NT2/D1 (cell line): ENCODE measurements around the gene MAP2K5.

Source experiments
- DNase-seq: peaks from one replicate; pipeline ENCODE4 v3.0.0-alpha.2; 2011; ENCODE audit warnings: low read depth, low spot score
- H3K27me3 ChIP-seq: 2 replicates; pipeline ENCODE4 v1.6.0; 2011; ENCODE audit warnings: mild to moderate bottlenecking; ENCODE audit not compliant: insufficient read length, insufficient read depth
- H3K36me3 ChIP-seq: 2 replicates; pipeline ENCODE4 v1.6.1; 2011; ENCODE audit warnings: mild to moderate bottlenecking, low read length, mixed read lengths; ENCODE audit not compliant: insufficient read depth, insufficient read length
- H3K4me1 ChIP-seq: 2 replicates; pipeline ENCODE4 v1.5.1; 2011; ENCODE audit not compliant: insufficient read depth, insufficient read length
- H3K4me3 ChIP-seq: 2 replicates; pipeline ENCODE4 v1.5.1; 2011; ENCODE audit warnings: low read depth; ENCODE audit not compliant: insufficient read length
- H3K9ac ChIP-seq: 2 replicates; pipeline ENCODE4 v1.6.0; 2011; ENCODE audit warnings: low read depth; ENCODE audit not compliant: insufficient read length
- H3K9me3 ChIP-seq: 2 replicates; pipeline ENCODE4 v1.5.1; 2011; ENCODE audit warnings: mild to moderate bottlenecking, low read length; ENCODE audit not compliant: insufficient read depth
- SUZ12 ChIP-seq: IDR thresholded peaks from 2 replicates; pipeline ENCODE4 v1.6.1; 2011; ENCODE audit not compliant: insufficient read length, insufficient read depth; ENCODE audit errors: extremely low read depth
- YY1 ChIP-seq: IDR thresholded peaks from 2 replicates; pipeline ENCODE4 v1.6.1; 2011; ENCODE audit not compliant: insufficient read length, insufficient read depth
- ZNF274 ChIP-seq: IDR thresholded peaks from 2 replicates; pipeline ENCODE4 v1.6.1; 2011; ENCODE audit warnings: mild to moderate bottlenecking, low read depth, low read length

Gene MAP2K5

DNA sequence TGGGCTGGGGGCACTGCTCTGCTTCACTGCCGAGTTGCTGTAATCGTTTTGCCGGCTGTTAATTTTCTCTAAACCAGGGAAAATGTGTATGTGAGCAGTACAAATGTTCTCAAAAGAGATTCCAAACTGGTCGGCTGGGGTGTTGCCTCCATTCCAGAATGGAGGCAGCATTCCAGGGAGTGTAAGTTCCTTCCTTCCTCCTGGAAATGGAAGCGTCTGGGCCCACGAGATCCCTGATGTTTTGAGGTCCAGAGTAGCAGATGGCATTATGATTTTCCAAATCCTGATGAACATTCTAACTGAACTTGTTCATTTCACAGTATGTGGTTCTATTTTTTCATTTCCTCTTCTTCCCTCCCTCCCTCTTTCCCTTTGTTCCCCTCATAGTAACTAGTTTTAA, 218.4 kb downstream of the MAP2K5 start:
- Histone ChIP-seq H3K9ac (no peak overlapping the region), H3K4me1 (no peaks in the 10 kb centered on the region)

DNA sequence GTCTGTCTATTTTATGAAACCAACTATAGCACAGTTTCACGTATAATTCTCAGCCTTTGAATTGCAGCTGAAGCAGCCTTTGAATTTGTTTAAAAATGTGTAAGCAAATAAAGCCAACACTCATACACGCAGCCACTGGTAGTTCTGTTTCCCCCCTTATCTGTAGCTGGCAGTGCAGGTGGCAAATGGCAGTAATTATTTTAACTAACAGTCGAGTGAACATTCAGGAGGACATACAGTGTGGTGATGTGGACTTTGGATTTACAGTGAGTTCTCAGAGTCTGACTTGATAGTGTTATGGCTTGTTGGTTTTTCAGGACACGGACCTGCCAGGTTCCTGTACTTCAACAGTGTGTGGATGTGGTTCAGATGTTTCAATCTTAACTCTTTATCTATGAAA, 218.8 kb downstream of the MAP2K5 start:
- TF ChIP-seq YY1 (no peak), SUZ12 (no peak), ZNF274 (no peak)
- H3K9ac ChIP-seq, result no peak overlapping the region
- H3K27me3 ChIP-seq, result no peaks in the 10 kb centered on the region
- no peaks in the 10 kb centered on the region for H3K36me3 ChIP-seq
- no peak overlapping the region for H3K4me3 ChIP-seq
- H3K9me3 ChIP-seq, result no peaks in the 10 kb centered on the region
- no peak for DNase-seq
- no peaks in the 10 kb centered on the region for H3K4me1 ChIP-seq

More for the DNA sequence above, 218.4 kb downstream of the MAP2K5 start:
- Histone ChIP-seq H3K36me3 (no peaks in the 10 kb centered on the region), H3K4me3 (no peak overlapping the region), H3K9me3 (no peaks in the 10 kb centered on the region), H3K27me3 (no peaks in the 10 kb centered on the region)
- TF ChIP-seq ZNF274, result no peak
- DNase-seq, result no peak

DNA sequence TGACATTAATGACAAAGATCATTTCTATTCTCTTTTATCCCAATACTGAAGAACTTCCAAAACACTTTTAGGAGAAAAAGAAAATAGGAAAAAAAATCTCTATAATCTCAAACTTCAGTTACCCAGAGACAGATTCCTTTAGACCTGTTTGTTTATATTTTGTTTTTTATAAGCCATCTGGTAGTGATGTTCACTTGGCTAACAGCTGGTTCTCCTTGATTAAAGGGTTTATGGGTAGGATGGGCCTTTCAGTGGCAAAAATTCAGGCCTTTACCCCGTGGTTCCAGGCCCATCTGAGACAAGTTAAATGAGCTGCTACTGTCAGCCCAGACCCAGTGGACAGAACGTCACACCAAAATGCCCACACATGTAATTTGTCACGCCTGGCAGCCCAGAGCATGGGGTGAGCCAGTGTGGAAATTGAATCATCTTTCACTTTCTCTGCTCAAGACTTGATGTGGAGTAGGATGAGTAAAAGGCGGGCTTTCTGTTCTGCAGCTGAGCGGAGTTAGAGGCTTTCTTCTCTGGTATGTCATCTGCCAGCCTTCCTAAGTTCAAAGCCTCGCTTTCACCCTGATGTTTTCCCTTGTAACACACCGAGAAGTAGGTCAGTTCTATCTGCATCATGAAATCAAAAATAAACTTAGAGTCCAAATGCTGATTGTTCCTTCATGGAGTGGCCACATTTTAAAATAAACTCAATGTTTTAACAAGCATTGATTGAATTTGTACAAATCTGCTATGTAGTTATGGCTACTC, 220.3 kb downstream of the MAP2K5 start:
- no peak overlapping the region for H3K4me3 ChIP-seq
- no peak for TF ChIP-seq ZNF274
- no peaks in the 10 kb centered on the region for H3K27me3 ChIP-seq
- no peak overlapping the region for H3K9ac ChIP-seq
- no peaks in the 10 kb centered on the region for H3K4me1 ChIP-seq
- no peak for DNase-seq
- no peaks in the 10 kb centered on the region for H3K36me3 ChIP-seq
- H3K9me3 ChIP-seq, result no peaks in the 10 kb centered on the region

DNA sequence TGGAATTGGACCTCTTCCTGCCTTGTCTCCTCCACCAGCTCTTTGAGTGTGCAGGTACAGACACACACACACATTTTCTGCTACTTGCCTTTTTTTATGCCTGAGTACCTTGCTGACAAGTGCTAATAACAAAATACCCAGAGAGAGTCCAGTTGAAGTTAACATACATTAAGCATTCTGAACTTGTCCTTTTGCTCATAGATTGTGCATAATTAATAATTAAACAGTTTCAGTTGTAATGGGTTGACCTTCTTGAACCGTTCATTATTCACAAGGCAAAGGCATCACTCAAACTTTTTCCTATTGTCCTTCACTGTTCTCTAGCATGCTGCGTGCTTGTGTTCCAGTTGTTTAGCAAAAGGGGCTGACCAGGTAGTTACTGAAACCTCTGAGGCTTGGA, 223.2 kb downstream of the MAP2K5 start:
- H3K9me3 ChIP-seq, result no peaks in the 10 kb centered on the region
- no peaks in the 10 kb centered on the region for H3K4me1 ChIP-seq
- no peak overlapping the region for H3K4me3 ChIP-seq
- H3K36me3 ChIP-seq, result no peaks in the 10 kb centered on the region
- no peak for TF ChIP-seq SUZ12
- TF ChIP-seq YY1, result no peak
- no peak for TF ChIP-seq ZNF274
- H3K9ac ChIP-seq, result no peak overlapping the region
- DNase-seq, result no peak
- no peaks in the 10 kb centered on the region for H3K27me3 ChIP-seq

DNA sequence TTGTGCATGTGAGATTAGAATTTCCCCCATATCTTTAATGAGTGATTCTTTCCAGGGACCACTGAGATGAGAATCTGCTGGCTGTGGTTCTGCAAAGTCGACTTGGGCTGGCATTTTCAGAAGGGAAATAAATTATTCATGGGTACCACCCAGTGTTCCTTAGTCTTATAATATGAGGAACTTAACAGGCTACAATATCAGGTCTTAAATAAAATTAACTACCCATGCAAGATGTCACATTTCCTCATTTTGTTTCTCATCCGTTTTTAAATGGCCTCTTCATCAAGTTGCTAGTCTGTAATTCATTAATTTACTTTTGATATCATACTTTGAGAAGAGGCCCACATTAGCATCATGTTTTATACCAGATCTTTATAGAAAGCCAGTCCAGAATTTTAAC, 224.5 kb downstream of the MAP2K5 start:
- no peaks in the 10 kb centered on the region for H3K4me1 ChIP-seq
- TF ChIP-seq ZNF274 (no peak), YY1 (no peak), SUZ12 (no peak)
- H3K27me3 ChIP-seq, result no peaks in the 10 kb centered on the region
- H3K4me3 ChIP-seq, result no peak overlapping the region
- H3K9me3 ChIP-seq, result no peaks in the 10 kb centered on the region
- H3K9ac ChIP-seq, result no peak overlapping the region
- no peaks in the 10 kb centered on the region for H3K36me3 ChIP-seq
- DNase-seq, result no peak

DNA sequence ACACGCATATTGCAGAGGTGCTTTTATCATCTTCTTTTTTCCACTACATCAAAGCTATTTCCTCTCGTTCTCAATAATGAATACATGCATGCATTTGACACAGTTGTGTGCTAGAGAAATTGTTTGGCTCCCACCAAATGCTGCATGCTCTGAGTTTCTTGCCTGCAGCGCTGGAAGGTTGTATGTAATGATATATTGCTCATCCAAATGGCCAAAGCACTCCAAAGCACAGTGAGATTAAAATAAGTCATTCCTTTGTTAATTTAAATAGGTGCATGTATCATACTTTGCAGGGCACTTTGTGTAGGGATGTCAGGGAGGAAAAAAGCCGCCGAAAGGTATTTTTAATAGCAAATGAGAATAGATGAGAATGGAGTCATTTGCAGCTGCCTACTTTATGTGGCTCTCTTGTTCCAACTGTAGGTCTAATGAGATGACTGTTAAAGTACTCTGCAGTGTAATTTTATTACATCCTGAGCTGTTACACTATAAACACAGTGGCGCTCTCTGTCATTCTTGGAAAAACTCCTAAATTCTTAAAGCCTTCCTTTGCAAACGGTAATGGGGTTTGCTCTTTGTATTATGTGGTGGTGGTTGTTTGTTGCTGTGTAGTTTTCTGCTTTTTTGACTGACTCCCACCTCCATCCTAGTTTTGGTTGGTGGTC, 225.9 kb downstream of the MAP2K5 start:
- no peaks in the 10 kb centered on the region for H3K9me3 ChIP-seq

DNA sequence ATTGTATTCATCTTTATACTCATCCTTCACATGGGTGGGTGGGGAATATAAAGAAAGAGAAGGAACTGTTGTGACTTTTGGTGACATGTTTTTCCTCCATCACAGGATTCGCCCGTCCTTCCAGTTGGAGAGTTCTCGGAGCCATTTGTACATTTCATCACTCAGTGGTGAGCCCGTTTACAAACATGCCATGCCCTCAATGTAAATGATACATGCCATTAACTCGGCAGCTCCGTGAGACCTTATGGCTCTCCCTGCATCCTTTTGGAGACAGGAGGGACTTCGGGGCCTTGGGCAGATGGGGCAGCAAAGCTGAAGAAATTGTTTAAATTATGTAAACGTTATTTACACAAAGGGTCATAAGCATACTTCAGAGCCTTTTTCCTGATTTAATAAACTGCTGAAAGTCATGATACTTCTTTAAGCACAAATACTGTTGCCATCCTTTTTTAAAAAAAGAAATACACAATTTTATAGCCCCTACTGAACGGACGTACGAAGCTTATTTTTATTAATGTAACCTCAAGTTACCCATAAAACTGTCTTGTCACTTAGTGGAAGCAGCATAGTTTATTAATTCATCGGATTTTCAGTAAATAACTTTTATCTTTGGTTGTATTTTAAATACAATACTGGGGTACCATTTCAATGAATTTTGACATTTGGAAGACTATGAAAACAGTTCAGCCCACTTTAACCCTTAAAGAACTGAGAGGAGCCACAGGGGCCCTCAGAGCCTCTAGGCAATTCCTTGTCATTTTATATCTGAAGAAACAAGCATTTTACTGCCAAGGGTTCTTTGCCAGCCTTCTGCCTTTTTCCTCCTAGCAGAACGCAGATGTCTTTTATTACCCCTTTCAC, 227.2 kb downstream of the MAP2K5 start:
- Histone ChIP-seq H3K4me1 (no peaks in the 10 kb centered on the region), H3K36me3 (no peaks in the 10 kb centered on the region), H3K4me3 (no peak overlapping the region), H3K9ac (no peak overlapping the region), H3K27me3 (no peaks in the 10 kb centered on the region), H3K9me3 (no peaks in the 10 kb centered on the region)
- no peak for TF ChIP-seq SUZ12
- TF ChIP-seq YY1, result no peak
- no peak for TF ChIP-seq ZNF274
- DNase-seq, result no peak

More for the DNA sequence above, 225.9 kb downstream of the MAP2K5 start:
- Histone ChIP-seq H3K4me1 (no peaks in the 10 kb centered on the region), H3K4me3 (no peak overlapping the region), H3K9ac (no peak overlapping the region), H3K36me3 (no peaks in the 10 kb centered on the region), H3K27me3 (no peaks in the 10 kb centered on the region)
- DNase-seq, result no peak
- no peak for TF ChIP-seq ZNF274
- TF ChIP-seq SUZ12, result no peak
- no peak for TF ChIP-seq YY1
